ENCODE results near the gene SEC61G. TPM values are rescaled to one million over a fixed set of nuclear protein-coding genes. Genes with fewer than 3 reads are reported as not detected.

The SEC61G gene
- total and polyA plus RNA-seq, 10 of the 15 experiments (the other 5 are each of a cell fraction or from before 2014, with no cell fraction given) = 163 to 809 (median 346) TPM

DNA sequence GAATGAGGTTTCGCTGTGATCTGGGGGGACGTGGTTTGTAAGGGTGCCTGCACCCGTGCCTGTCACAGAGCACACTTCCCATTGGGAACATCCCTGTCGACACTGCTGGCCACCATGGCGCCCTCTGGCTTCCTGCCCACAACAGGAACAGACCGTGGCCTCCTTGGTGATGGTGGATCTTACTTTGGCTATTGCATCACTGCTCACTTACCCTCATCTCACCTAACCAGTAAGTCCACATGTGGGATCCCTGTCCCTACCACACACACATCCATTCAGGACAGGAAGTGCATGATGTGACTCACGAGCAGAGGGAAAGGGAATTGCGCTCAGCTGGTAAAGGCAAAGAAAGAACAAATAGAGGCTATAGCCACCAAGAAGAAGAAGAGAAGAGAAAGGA, 26.2 kb upstream of the SEC61G start:
- Histone ChIP-seq H3K4me2 (ENCODE audit: control insufficient read depth, insufficient read depth) (no peak overlapping the region), H3K27ac (ENCODE audit: control insufficient read depth, insufficient read depth) (no peak overlapping the region), H2AFZ (ENCODE audit: control insufficient read depth, low read depth, low read length) (no peak overlapping the region), H3K4me1 (ENCODE audit: control insufficient read depth, insufficient read depth, low read length) (no peaks in the 10 kb centered on the region), H4K20me1 (ENCODE audit: control insufficient read depth, insufficient read depth) (no peaks in the 10 kb centered on the region), H3K36me3 (ENCODE audit: control insufficient read depth in 2 of 2, insufficient read depth in 2 of 2, low read length in 1 of 2) (no peaks in the 10 kb centered on the region), H3K27me3 (replicated peaks in 1 of 2; ENCODE audit: control insufficient read depth in 2 of 2, insufficient read depth in 2 of 2, low read length in 1 of 2) (peaks cover 0 to 3% of the 10 kb centered on the region in 2 experiments; a peak in 1 of 4 replicates), H3K4me3 (no peak overlapping the region), H3K9ac (ENCODE audit: control insufficient read depth, insufficient read depth, low read length) (no peak overlapping the region), H3K79me2 (ENCODE audit: control insufficient read depth, insufficient read depth, low read length) (no peaks in the 10 kb centered on the region), H3K9me3 (replicated peaks; ENCODE audit: control insufficient read depth, insufficient read depth, low read length) (no peaks in the 10 kb centered on the region)
- no peak for FAIRE-seq
- no peak for DNase-seq (ENCODE audit: low read depth, low spot score)
- POLR2A ChIA-PET = no interaction called here
- no peak for ATAC-seq
- 37% methylated on average over 8 of the region's 8 CpGs for WGBS (ENCODE audit: insufficient coverage, insufficient replicate concordance, low lambda C conversion rate, missing lambda C conversion rate)
- TF ChIP-seq JUNB (IDR thresholded peaks at IDR 0.05) (no peak), SREBF2 (IDR thresholded peaks at IDR 0.05; ENCODE audit: low read length) (no peak), ZBED1 (IDR thresholded peaks at IDR 0.05; ENCODE audit: borderline replicate concordance) (no peak), TCF12 (IDR thresholded peaks at IDR 0.05; ENCODE audit: low read depth, low read length) (no peak), CBX5 (IDR thresholded peaks at IDR 0.05; ENCODE audit: low read depth) (no peak), SUPT20H (IDR thresholded peaks at IDR 0.05; ENCODE audit: borderline replicate concordance, control insufficient read depth, low read depth, low read length) (no peak), MXI1 (IDR thresholded peaks at IDR 0.05; ENCODE audit: low read depth, low read length) (no peak), MTA3 (IDR thresholded peaks at IDR 0.05; ENCODE audit: borderline replicate concordance, low read length) (no peak)
- TF ChIP-seq, protein P1, sequence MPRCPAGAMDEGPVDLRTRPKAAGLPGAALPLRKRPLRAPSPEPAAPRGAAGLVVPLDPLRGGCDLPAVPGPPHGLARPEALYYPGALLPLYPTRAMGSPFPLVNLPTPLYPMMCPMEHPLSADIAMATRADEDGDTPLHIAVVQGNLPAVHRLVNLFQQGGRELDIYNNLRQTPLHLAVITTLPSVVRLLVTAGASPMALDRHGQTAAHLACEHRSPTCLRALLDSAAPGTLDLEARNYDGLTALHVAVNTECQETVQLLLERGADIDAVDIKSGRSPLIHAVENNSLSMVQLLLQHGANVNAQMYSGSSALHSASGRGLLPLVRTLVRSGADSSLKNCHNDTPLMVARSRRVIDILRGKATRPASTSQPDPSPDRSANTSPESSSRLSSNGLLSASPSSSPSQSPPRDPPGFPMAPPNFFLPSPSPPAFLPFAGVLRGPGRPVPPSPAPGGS (IDR thresholded peaks at IDR 0.05; ENCODE audit: borderline replicate concordance, insufficient read depth, low read depth, low read length, poor library complexity, severe bottlenecking) = no peak
- TF ChIP-seq, protein P2, sequence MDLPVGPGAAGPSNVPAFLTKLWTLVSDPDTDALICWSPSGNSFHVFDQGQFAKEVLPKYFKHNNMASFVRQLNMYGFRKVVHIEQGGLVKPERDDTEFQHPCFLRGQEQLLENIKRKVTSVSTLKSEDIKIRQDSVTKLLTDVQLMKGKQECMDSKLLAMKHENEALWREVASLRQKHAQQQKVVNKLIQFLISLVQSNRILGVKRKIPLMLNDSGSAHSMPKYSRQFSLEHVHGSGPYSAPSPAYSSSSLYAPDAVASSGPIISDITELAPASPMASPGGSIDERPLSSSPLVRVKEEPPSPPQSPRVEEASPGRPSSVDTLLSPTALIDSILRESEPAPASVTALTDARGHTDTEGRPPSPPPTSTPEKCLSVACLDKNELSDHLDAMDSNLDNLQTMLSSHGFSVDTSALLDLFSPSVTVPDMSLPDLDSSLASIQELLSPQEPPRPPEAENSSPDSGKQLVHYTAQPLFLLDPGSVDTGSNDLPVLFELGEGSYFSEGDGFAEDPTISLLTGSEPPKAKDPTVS (IDR thresholded peaks at IDR 0.05; ENCODE audit: low read depth, low read length) = no peak
- TF ChIP-seq, protein P3, sequence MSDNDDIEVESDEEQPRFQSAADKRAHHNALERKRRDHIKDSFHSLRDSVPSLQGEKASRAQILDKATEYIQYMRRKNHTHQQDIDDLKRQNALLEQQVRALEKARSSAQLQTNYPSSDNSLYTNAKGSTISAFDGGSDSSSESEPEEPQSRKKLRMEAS (IDR thresholded peaks at IDR 0.05; ENCODE audit: low read depth, low read length) = no peak
- TF ChIP-seq, protein P4, sequence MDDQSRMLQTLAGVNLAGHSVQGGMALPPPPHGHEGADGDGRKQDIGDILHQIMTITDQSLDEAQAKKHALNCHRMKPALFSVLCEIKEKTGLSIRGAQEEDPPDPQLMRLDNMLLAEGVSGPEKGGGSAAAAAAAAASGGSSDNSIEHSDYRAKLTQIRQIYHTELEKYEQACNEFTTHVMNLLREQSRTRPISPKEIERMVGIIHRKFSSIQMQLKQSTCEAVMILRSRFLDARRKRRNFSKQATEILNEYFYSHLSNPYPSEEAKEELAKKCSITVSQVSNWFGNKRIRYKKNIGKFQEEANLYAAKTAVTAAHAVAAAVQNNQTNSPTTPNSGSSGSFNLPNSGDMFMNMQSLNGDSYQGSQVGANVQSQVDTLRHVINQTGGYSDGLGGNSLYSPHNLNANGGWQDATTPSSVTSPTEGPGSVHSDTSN (IDR thresholded peaks at IDR 0.05; ENCODE audit: insufficient replicate concordance, low read depth, low read length) = no peak
- in situ Hi-C loops (cut with MboI) = no loop called here
- SMC1A ChIA-PET (ENCODE audit: uncharacterized antibody, unreplicated experiment) = no interaction called here
- BruUV-seq (replicated peaks) = no TSS peak
- intact Hi-C loops (cut with micrococcal nuclease; ENCODE audit: unreplicated experiment) = no loop called here
- RAD21 ChIA-PET (ENCODE audit: unreplicated experiment) = interaction anchor here (1.3 kb wide), 1 partner anchor 468 kb away, joined by 3 read pairs; no protein-coding TSS in a partner anchor
- CTCF ChIA-PET = interaction anchor here (1.0 kb wide), 1 partner anchor 469 kb away, joined by 3 read pairs; no protein-coding TSS in a partner anchor
